SK-N-SH (cell line): ENCODE results near the gene MAP1LC3B. TPM values are rescaled to one million over a fixed set of nuclear protein-coding genes. Genes with fewer than 3 reads are reported as not detected.

Source experiments
- CTCF ChIA-PET: fragments of 300-600, 350-600 bp; formaldehyde crosslinking; extraction: SDS; loops from one replicate; lab custom pipeline; 2021; lab: Yijun Ruan, JAX
- POLR2A ChIA-PET: fragments of 350-600 bp; sonication (Branson Sonifier 250); formaldehyde crosslinking; extraction: SDS; loops from one replicate; lab custom pipeline; 2020; ENCODE audit warnings: antibody characterized with exemption, inconsistent platforms; lab: Yijun Ruan, JAX
- DNase-seq: peaks from one replicate; pipeline ENCODE4 v3.0.0; 2012
- H2AFZ ChIP-seq: fragments of 200-600 bp; sonication (generic); 2 replicates; pipeline ENCODE4 v1.8.1; 2016; ENCODE audit warnings: antibody characterized with exemption, mild to moderate bottlenecking, low read depth
- H3F3A ChIP-seq: fragments of 200-600 bp; sonication (generic); replicated peaks from 2 replicates; pipeline ENCODE3; 2016; ENCODE audit warnings: antibody characterized with exemption, mild to moderate bottlenecking; ENCODE audit not compliant: insufficient read depth
- H3K27ac ChIP-seq, 2 experiments: fragments of 200-500 bp in 1 of 2; fragments of 200-600 bp in 1 of 2; sonication (Bioruptor generic) in 1 of 2; sonication (generic), shearing (Covaris generic) in 1 of 2; 2 replicates each; pipeline versions ENCODE4 v1.5.1 to v1.6.1; 2014 to 2016; ENCODE audit warnings: low read depth in 2 of 2, inconsistent platforms in 1 of 2, low read length in 1 of 2, mild to moderate bottlenecking in 1 of 2, mixed read lengths in 1 of 2
- H3K27me3 ChIP-seq: fragments of 200-600 bp; sonication (generic), shearing (Covaris generic); 2 replicates; pipeline ENCODE4 v1.6.1; 2016; ENCODE audit warnings: mixed run types; ENCODE audit not compliant: insufficient read depth
- H3K36me3 ChIP-seq, 2 experiments: fragments of 200-500 bp in 1 of 2; fragments of 200-600 bp in 1 of 2; sonication (Bioruptor generic) in 1 of 2; sonication (generic) in 1 of 2; replicated peaks in 1 of 2; 2 replicates each; pipeline versions ENCODE3 to v1.5.1; 2014 to 2016; ENCODE audit warnings: low read length in 1 of 2, mild to moderate bottlenecking in 1 of 2; ENCODE audit not compliant: insufficient read depth in 2 of 2, control insufficient read depth in 1 of 2
- H3K4me1 ChIP-seq, 2 experiments: fragments of 200-500 bp in 1 of 2; fragments of 200-600 bp in 1 of 2; sonication (Bioruptor generic) in 1 of 2; sonication (generic), shearing (Covaris generic) in 1 of 2; 2 replicates each; pipeline versions ENCODE4 v1.5.1 to v1.6.1; 2014 to 2016; ENCODE audit warnings: low read depth in 1 of 2, low read length in 1 of 2, mixed run types in 1 of 2; ENCODE audit not compliant: insufficient read depth in 2 of 2, control insufficient read depth in 1 of 2
- H3K4me2 ChIP-seq: fragments of 200-600 bp; sonication (generic), shearing (Covaris generic); 2 replicates; pipeline ENCODE4 v1.6.1; 2017; ENCODE audit warnings: mixed run types
- H3K4me3 ChIP-seq, 2 experiments: fragments of 200-500 bp in 1 of 2; fragments of 200-600 bp in 1 of 2; sonication (Bioruptor generic) in 1 of 2; sonication (generic), shearing (Covaris generic) in 1 of 2; 2 replicates each; pipeline versions ENCODE4 v1.5.1 to v1.8.1; 2014 to 2016; ENCODE audit warnings: low read depth in 2 of 2, inconsistent platforms in 1 of 2, low read length in 1 of 2, mild to moderate bottlenecking in 1 of 2, mixed read lengths in 1 of 2, moderate library complexity in 1 of 2
- H3K79me2 ChIP-seq: fragments of 200-600 bp; sonication (generic); 2 replicates; pipeline ENCODE4 v1.8.1; 2017; ENCODE audit warnings: mild to moderate bottlenecking; ENCODE audit not compliant: insufficient read depth
- H3K9ac ChIP-seq: fragments of 200-600 bp; sonication (generic); 2 replicates; pipeline ENCODE4 v1.6.1; 2017; ENCODE audit warnings: mixed run types
- H3K9me2 ChIP-seq: fragments of 200-600 bp; sonication (generic); 2 replicates; pipeline ENCODE4 v1.6.1; 2017; ENCODE audit warnings: mixed run types
- H3K9me3 ChIP-seq: fragments of 200-600 bp; sonication (generic); 2 replicates; pipeline ENCODE4 v1.6.1; 2017; ENCODE audit warnings: mixed run types, mild to moderate bottlenecking, moderate library complexity
- H4K20me1 ChIP-seq: fragments of 200-600 bp; sonication (generic); 2 replicates; pipeline ENCODE4 v1.6.1; 2017; ENCODE audit warnings: mild to moderate bottlenecking, mixed run types; ENCODE audit not compliant: insufficient read depth
- CHD2 ChIP-seq: fragments of 150-350 bp; IDR thresholded peaks from 2 replicates; pipeline ENCODE4 v1.6.1; 2018; ENCODE audit warnings: low read length; ENCODE audit not compliant: partially characterized antibody
- ELF1 ChIP-seq: IDR thresholded peaks from 2 replicates; pipeline ENCODE4 v1.4.0; 2012
- EP300 ChIP-seq, 2 experiments: IDR thresholded peaks; 2 replicates each; pipeline versions ENCODE4 v1.4.0 to v1.6.1; 2012; ENCODE audit warnings: borderline replicate concordance in 1 of 2, low read depth in 1 of 2, low read length in 1 of 2
- EZH2phosphoT487 ChIP-seq: fragments of 200-600 bp; sonication (generic); IDR thresholded peaks from 2 replicates; pipeline ENCODE4 v1.6.1; 2017; ENCODE audit warnings: low read depth, mixed run types, mild to moderate bottlenecking, antibody characterized with exemption, moderate library complexity, borderline replicate concordance
- FOXJ3 ChIP-seq: sonication (generic); formaldehyde crosslinking; IDR thresholded peaks from 2 replicates; pipeline ENCODE4 v1.5.1; 2020; ENCODE audit warnings: mild to moderate bottlenecking, missing genetic modification reagents
- FOXM1 ChIP-seq: IDR thresholded peaks from 2 replicates; pipeline ENCODE4 v1.4.0; 2012; ENCODE audit warnings: low read depth, mild to moderate bottlenecking
- GATA2 ChIP-seq: sonication (generic); formaldehyde crosslinking; IDR thresholded peaks from 2 replicates; pipeline ENCODE4 v1.5.0; 2020; ENCODE audit warnings: mild to moderate bottlenecking, missing genetic modification reagents
- IRF3 ChIP-seq: fragments of 150-350 bp; IDR thresholded peaks from 2 replicates; pipeline ENCODE4 v1.6.1; 2016; ENCODE audit warnings: mild to moderate bottlenecking, low read depth, low read length
- JUND ChIP-seq: IDR thresholded peaks from 2 replicates; pipeline ENCODE4 v1.4.0; 2012
- MEF2A ChIP-seq: IDR thresholded peaks from 2 replicates; pipeline ENCODE4 v1.4.0; 2012; ENCODE audit warnings: low read depth, borderline replicate concordance
- NFIC ChIP-seq: IDR thresholded peaks from 2 replicates; pipeline ENCODE4 v1.4.0; 2012; ENCODE audit warnings: borderline replicate concordance
- NRF1 ChIP-seq: IDR thresholded peaks from 2 replicates; pipeline ENCODE4 v1.6.1; 2012; ENCODE audit warnings: low read depth, mild to moderate bottlenecking, low read length
- PBX3 ChIP-seq: IDR thresholded peaks from 2 replicates; pipeline ENCODE4; 2012
- POLR2AphosphoS5 ChIP-seq: IDR thresholded peaks from 2 replicates; pipeline ENCODE4 v1.6.1; 2012; ENCODE audit warnings: low read depth, low read length
- RCOR1 ChIP-seq: fragments of 150-350 bp; IDR thresholded peaks from 2 replicates; pipeline ENCODE4 v1.6.1; 2017; ENCODE audit warnings: antibody characterized with exemption, low read length
- REST ChIP-seq: IDR thresholded peaks from 2 replicates; pipeline ENCODE4 v1.6.1; 2012; ENCODE audit warnings: mild to moderate bottlenecking, low read depth, low read length, moderate library complexity
- RFX5 ChIP-seq: IDR thresholded peaks from 2 replicates; pipeline ENCODE4 v1.6.1; 2012; ENCODE audit warnings: mild to moderate bottlenecking, improper control_type of control experiment, low read length
- RXRA ChIP-seq: IDR thresholded peaks from 2 replicates; pipeline ENCODE4 v1.4.0; 2012; ENCODE audit warnings: low read depth, mild to moderate bottlenecking, borderline replicate concordance
- TAF1 ChIP-seq: IDR thresholded peaks from 2 replicates; pipeline ENCODE4 v1.6.1; 2012; ENCODE audit warnings: low read depth, mild to moderate bottlenecking, low read length, moderate library complexity, borderline replicate concordance
- TEAD4 ChIP-seq: IDR thresholded peaks from 2 replicates; pipeline ENCODE4 v1.4.0; 2012; ENCODE audit warnings: mild to moderate bottlenecking, borderline replicate concordance; ENCODE audit not compliant: insufficient read depth
- USF2 ChIP-seq: fragments of 150-350 bp; IDR thresholded peaks from 2 replicates; pipeline ENCODE4 v1.6.1; 2017; ENCODE audit warnings: antibody characterized with exemption, low read length, low read depth, borderline replicate concordance
- WGBS: methylation state at CpG from one replicate; pipeline ENCODE4 v1.1.6; 2017; ENCODE audit warnings: low lambda C conversion rate; 5-methylcytosine and 5-hydroxymethylcytosine counted together
- polyA plus RNA-seq, 3 experiments: library from polyadenylated mRNA; depleted of rRNA; stranded (reverse); fragments of >200 nt; gene quantifications; 2 replicates each; pipeline ENCODE4 v1.2.3, GENCODE V29; 2012

MAP1LC3B gene
- polyA plus RNA-seq, 1 of the 3 experiments (the other 2 are of a cell fraction), result 33.7 TPM

- TF ChIP-seq TEAD4, result no peak
- TF ChIP-seq FOXM1, result no peak
- TF ChIP-seq EP300 (IDR thresholded peaks at IDR 0.05; ENCODE audit: borderline replicate concordance in 1 of 2, low read depth in 1 of 2, low read length in 1 of 2), result peak in 1 of 2 experiments; percentile 43; a peak in 1 of 4 replicates
- no peak for TF ChIP-seq FOXJ3 (CRISPR knock-in tag)
- no peak for TF ChIP-seq NRF1
- peak; percentile 98 for TF ChIP-seq PBX3
- TF ChIP-seq RCOR1, result no peak
- peak; percentile 78 for TF ChIP-seq RFX5
- no peak for TF ChIP-seq EZH2phosphoT487
- peak; percentile 97 for TF ChIP-seq ELF1
- peak; percentile 57; the same call in 1 of the 2 replicates for TF ChIP-seq USF2
Measured at GRCh38 chr16:87387942-87388817, 4.0 kb upstream of the MAP1LC3B start (continued).

GRCh38 chr16:87388818-87389134, 3.4 kb upstream of the MAP1LC3B start:
- WGBS, result 23% methylated on average over 1 of the region's 1 CpG
- no peak for DNase-seq
- H3K9me2 ChIP-seq, result no peaks in the 10 kb centered on the region
- peaks cover 13 to 23% of the 10 kb centered on the region in 2 experiments for H3K4me1 ChIP-seq
- H3K9me3 ChIP-seq, result no peaks in the 10 kb centered on the region
- ChIA-PET POLR2A (interaction anchor here (1.7 kb wide), 1 partner anchor 71 kb away, joined by 6 read pairs; the partner anchor contains the start of gene C16orf95), CTCF (interaction anchor here (1.3 to 2.7 kb wide), 4 partner anchors 64 to 390 kb away, joined by 3 to 8 read pairs (median 4); no protein-coding TSS in a partner anchor)
- peak overlapping the region; percentile 76 for H2AFZ ChIP-seq
- no peaks in the 10 kb centered on the region for H3K27me3 ChIP-seq
- peak overlapping the region in 1 of 2 experiments; percentile 23; a peak in 1 of 4 replicates for H3K4me3 ChIP-seq
- H3F3A ChIP-seq, result peaks cover 26% of the 10 kb centered on the region
- peaks cover 18% of the 10 kb centered on the region for H3K79me2 ChIP-seq
- peak overlapping the region; percentile 60; the same call in 1 of the 2 replicates for H3K4me2 ChIP-seq
- H3K9ac ChIP-seq, result peak overlapping the region; percentile 42; the same call in 1 of the 2 replicates
- H3K36me3 ChIP-seq, result no peaks in the 10 kb centered on the region
- H3K27ac ChIP-seq, result peak overlapping the region; percentile 80 to 88
- H4K20me1 ChIP-seq, result peaks cover 10% of the 10 kb centered on the region
- TF ChIP-seq TAF1, result no peak
- TF ChIP-seq CHD2, result no peak
- TF ChIP-seq RXRA, result no peak
- no peak for TF ChIP-seq GATA2 (CRISPR knock-in tag)
- no peak for TF ChIP-seq NRF1
- no peak for TF ChIP-seq IRF3
- TF ChIP-seq NFIC, result no peak
- TF ChIP-seq TEAD4, result no peak
- TF ChIP-seq POLR2AphosphoS5, result no peak
- no peak for TF ChIP-seq JUND
- TF ChIP-seq PBX3, result no peak
- no peak for TF ChIP-seq USF2
- no peak for TF ChIP-seq REST
- no peak for TF ChIP-seq MEF2A
